ENCODE results near the gene PDP2. TPM values are rescaled to one million over a fixed set of nuclear protein-coding genes. Genes with fewer than 3 reads are reported as not detected.

PDP2 gene
- total RNA-seq, 1 donor from 2014 or later, result 11.5 TPM

- DNase-seq (ENCODE audit: low spot score), result peak; percentile 74
Observed at GRCh38 chr16:66935314-66936011, 55.1 kb downstream of the PDP2 start, which contains the start of gene CES2. TSS of gene CES2 (plus strand) at chr16:66935516. CDS start at chr16:66935636, 120 bp downstream.

- DNase-seq (ENCODE audit: low spot score), result no peak
Observed at GRCh38 chr16:66936462-66936861, 56.1 kb downstream of the PDP2 start.

GRCh38 chr16:66936889-66937554, 56.7 kb downstream of the PDP2 start:
- no peak for DNase-seq (ENCODE audit: low spot score)

- DNase-seq (ENCODE audit: low spot score), result no peak
Observed at GRCh38 chr16:66937725-66938337, 57.5 kb downstream of the PDP2 start.

- DNase-seq (ENCODE audit: low spot score), result no peak
Observed at GRCh38 chr16:66939366-66939765, 59.1 kb downstream of the PDP2 start.

- DNase-seq (ENCODE audit: low spot score), result no peak
Observed at GRCh38 chr16:66940236-66940635, 59.9 kb downstream of the PDP2 start.

Other genes with a start within 250 kb of the PDP2 start
- gene CMTM4, start 183.8 kb upstream of the PDP2 start, total RNA-seq, result 31.6 TPM
- gene DYNC1LI2, start 128.9 kb upstream of the PDP2 start, total RNA-seq, result 143 TPM
- 1.0 TPM for gene TERB1, start 78.9 kb upstream of the PDP2 start, total RNA-seq
- gene NAE1, start 49.5 kb upstream of the PDP2 start, total RNA-seq, result 67.8 TPM
- gene CA7, start 36.1 kb upstream of the PDP2 start, total RNA-seq, result not detected
- not detected for gene CDH16, start 38.4 kb downstream of the PDP2 start, total RNA-seq
- 7.7 TPM for gene RRAD, start 45.0 kb downstream of the PDP2 start, total RNA-seq
- gene CIAO2B, start 53.9 kb downstream of the PDP2 start, total RNA-seq, result 71.8 TPM
- 56.3 TPM for gene CES2, start 55.0 kb downstream of the PDP2 start, total RNA-seq
- 0.29 TPM for gene CES3, start 80.8 kb downstream of the PDP2 start, total RNA-seq
- gene CES4A, start 108.1 kb downstream of the PDP2 start, total RNA-seq, result 17.7 TPM
- 53.5 TPM for gene CBFB, start 148.6 kb downstream of the PDP2 start, total RNA-seq
- 19.4 TPM for gene PHAF1, start 229.4 kb downstream of the PDP2 start, total RNA-seq

Data from ureter (tissue), 1 donor.